HepG2 (cell line): ENCODE measurements around the gene TMCC1.

Experiments
- KDM2A ChIP-seq: sonication (generic); formaldehyde crosslinking; IDR thresholded peaks from 2 replicates; pipeline ENCODE4 v1.4.0; 2020; ENCODE audit warnings: low read depth, missing genetic modification reagents, borderline replicate concordance
- ZNF263 ChIP-seq: sonication (generic); formaldehyde crosslinking; IDR thresholded peaks from 2 replicates; pipeline ENCODE4 v1.4.0; 2020; ENCODE audit warnings: missing genetic modification reagents

DNA sequence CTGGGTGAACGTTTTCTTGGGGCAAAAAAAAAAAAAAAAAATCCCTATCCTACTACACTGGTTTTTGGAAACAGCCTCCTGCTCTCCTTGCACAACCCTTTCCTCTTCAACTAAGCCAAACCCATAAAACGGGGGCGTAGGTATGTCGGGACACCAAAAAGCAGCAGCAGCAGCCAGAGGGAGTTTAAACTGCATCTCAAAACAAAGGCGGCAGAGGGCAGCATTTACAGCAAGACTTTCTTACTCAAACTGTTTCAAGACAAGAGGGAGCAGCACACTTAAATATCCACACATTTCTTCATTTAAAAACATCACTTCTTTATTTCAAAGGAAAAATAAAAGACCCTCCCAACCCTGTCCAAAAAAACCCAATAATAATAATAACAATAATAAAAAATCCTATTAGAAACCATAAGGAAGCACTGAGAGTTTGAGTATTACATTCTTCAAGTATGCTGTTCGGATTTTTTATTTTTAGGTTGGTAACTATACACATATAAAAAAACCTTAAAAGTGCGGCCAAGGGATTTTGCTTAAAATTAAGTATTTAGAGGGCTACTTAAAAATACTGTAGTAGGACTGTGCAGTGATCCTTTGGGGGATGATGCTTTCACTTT lies 243.1 kb downstream of the TMCC1 start:
- TF ChIP-seq ZNF263 (CRISPR knock-in tag), result no peak
- TF ChIP-seq KDM2A (CRISPR knock-in tag), result no peak
